GM18526 (cell line): ENCODE measurements around the gene ISM1.

Experiments used
- POLR2A ChIP-seq: IDR thresholded peaks from 3 replicates; pipeline ENCODE4 v1.6.1; 2011; ENCODE audit not compliant: insufficient read length; ENCODE audit errors: extremely low read depth

Gene ISM1

GRCh38 chr20:13236990-13237720, 16.1 kb downstream of the ISM1 start:
- TF ChIP-seq POLR2A: no peak

- TF ChIP-seq POLR2A: no peak
Measured at GRCh38 chr20:13238001-13238653, 17.1 kb downstream of the ISM1 start.

GRCh38 chr20:13243826-13244376, 22.8 kb downstream of the ISM1 start:
- no peak for TF ChIP-seq POLR2A

- no peak for TF ChIP-seq POLR2A
Measured at GRCh38 chr20:13245250-13245723, 24.2 kb downstream of the ISM1 start.

- no peak for TF ChIP-seq POLR2A
Measured at GRCh38 chr20:13249118-13249797, 28.2 kb downstream of the ISM1 start.

- no peak for TF ChIP-seq POLR2A
Measured at GRCh38 chr20:13249798-13250170, 28.7 kb downstream of the ISM1 start.

- no peak for TF ChIP-seq POLR2A
Measured at GRCh38 chr20:13250251-13250650, 29.2 kb downstream of the ISM1 start.

- no peak for TF ChIP-seq POLR2A
Measured at GRCh38 chr20:13251106-13251903, 30.2 kb downstream of the ISM1 start.

- no peak for TF ChIP-seq POLR2A
Measured at GRCh38 chr20:13251904-13252297, 30.8 kb downstream of the ISM1 start.

GRCh38 chr20:13255356-13255755, 34.3 kb downstream of the ISM1 start:
- TF ChIP-seq POLR2A: no peak

GRCh38 chr20:13256606-13257005, 35.5 kb downstream of the ISM1 start:
- TF ChIP-seq POLR2A: no peak

GRCh38 chr20:13259921-13260320, 38.8 kb downstream of the ISM1 start:
- no peak for TF ChIP-seq POLR2A

GRCh38 chr20:13260650-13261279, 39.7 kb downstream of the ISM1 start:
- TF ChIP-seq POLR2A: no peak

- no peak for TF ChIP-seq POLR2A
Measured at GRCh38 chr20:13261460-13262301, 40.6 kb downstream of the ISM1 start.
